IPS DF 4.7 (cell line): ENCODE results near the gene ZDHHC20.

Experiments
- DNase-seq: peaks from one replicate; pipeline ENCODE4 v3.0.0-alpha.2; 2013; ENCODE audit warnings: low spot score; ENCODE audit errors: extremely low read depth

The ZDHHC20 gene

GRCh38 chr13:21458813-21459701, at the start of gene ZDHHC20:
TSS of gene ZDHHC20 (minus strand) at chr13:21459303. CDS start at chr13:21459171, 132 bp downstream.
- no peak for DNase-seq

- DNase-seq, result no peak
Observed at GRCh38 chr13:21504379-21504778, 45.3 kb upstream of the ZDHHC20 start.

- DNase-seq, result no peak
Observed at GRCh38 chr13:21501686-21502085, 42.6 kb upstream of the ZDHHC20 start.

GRCh38 chr13:21486322-21486721, 27.2 kb upstream of the ZDHHC20 start:
- no peak for DNase-seq

- no peak for DNase-seq
Observed at GRCh38 chr13:21483748-21484147, 24.6 kb upstream of the ZDHHC20 start.

- DNase-seq, result no peak
Observed at GRCh38 chr13:21481359-21481758, 22.3 kb upstream of the ZDHHC20 start.

GRCh38 chr13:21478881-21479808, 20.0 kb upstream of the ZDHHC20 start:
- DNase-seq, result no peak

- DNase-seq, result peak; percentile 87
Observed at GRCh38 chr13:21476893-21477472, 17.9 kb upstream of the ZDHHC20 start.

GRCh38 chr13:21475115-21475514, 16.0 kb upstream of the ZDHHC20 start:
- DNase-seq, result no peak

- no peak for DNase-seq
Observed at GRCh38 chr13:21470785-21471184, 11.7 kb upstream of the ZDHHC20 start.

- no peak for DNase-seq
Observed at GRCh38 chr13:21466527-21466926, 7.4 kb upstream of the ZDHHC20 start.

GRCh38 chr13:21465710-21466160, 6.6 kb upstream of the ZDHHC20 start:
- DNase-seq, result no peak

GRCh38 chr13:21463424-21463823, 4.3 kb upstream of the ZDHHC20 start:
- no peak for DNase-seq

- no peak for DNase-seq
Observed at GRCh38 chr13:21461131-21461530, 2.0 kb upstream of the ZDHHC20 start.

GRCh38 chr13:21458451-21458812, 671 bp downstream of the ZDHHC20 start:
- no peak for DNase-seq

- DNase-seq, result no peak
Observed at GRCh38 chr13:21453387-21454081, 5.6 kb downstream of the ZDHHC20 start.

GRCh38 chr13:21450936-21451335, 8.2 kb downstream of the ZDHHC20 start:
- no peak for DNase-seq

- no peak for DNase-seq
Observed at GRCh38 chr13:21446656-21447055, 12.4 kb downstream of the ZDHHC20 start.

GRCh38 chr13:21445759-21446158, 13.3 kb downstream of the ZDHHC20 start:
- no peak for DNase-seq

- DNase-seq, result no peak
Observed at GRCh38 chr13:21443171-21443570, 15.9 kb downstream of the ZDHHC20 start.

- no peak for DNase-seq
Observed at GRCh38 chr13:21436582-21436981, 22.5 kb downstream of the ZDHHC20 start.
